Measurements from ENCODE around the gene KCNJ10. TPM values are rescaled to one million over a fixed set of nuclear protein-coding genes. Genes with fewer than 3 reads are reported as not detected.

Gene KCNJ10
- total RNA-seq, 1 donor from 2014 or later, result 0.27 TPM

- no peak overlapping the region for H3K27ac Mint-ChIP-seq (ENCODE audit: unreplicated experiment)
Measured at GRCh38 chr1:160104486-160104885, 34.5 kb upstream of the KCNJ10 start.

GRCh38 chr1:160103658-160104408 is 33.9 kb upstream of the KCNJ10 start:
- no peak overlapping the region for H3K9ac ChIP-seq (ENCODE audit: low read length)
- Mint-ChIP-seq H3K27ac (ENCODE audit: unreplicated experiment) (no peak overlapping the region), H3K4me1 (ENCODE audit: low read depth, unreplicated experiment) (peaks cover 29% of the 10 kb centered on the region), H3K27me3 (ENCODE audit: low read depth, unreplicated experiment) (peaks cover 4% of the 10 kb centered on the region), H3K36me3 (ENCODE audit: low read depth, unreplicated experiment) (no peaks in the 10 kb centered on the region), H3K9me3 (ENCODE audit: unreplicated experiment) (peaks cover 2% of the 10 kb centered on the region), H3K4me3 (ENCODE audit: unreplicated experiment) (no peak overlapping the region)
- no peak for DNase-seq (ENCODE audit: low read depth)
- no peak for TF ChIP-seq CTCF (IDR thresholded peaks at IDR 0.05; ENCODE audit: insufficient read depth, low read depth, low read length)
- no peak for TF ChIP-seq EZH2 (IDR thresholded peaks at IDR 0.05; ENCODE audit: insufficient read depth, low read length)
- H3K27ac ChIP-seq (ENCODE audit: low read depth, low read length), result no peak overlapping the region
- H3K79me2 ChIP-seq (ENCODE audit: insufficient read depth, low read length), result no peaks in the 10 kb centered on the region
- H4K20me1 ChIP-seq (ENCODE audit: insufficient read depth, low read length), result no peaks in the 10 kb centered on the region
- no peaks in the 10 kb centered on the region for H3K36me3 ChIP-seq (ENCODE audit: insufficient read depth, low read length)
- H3K27me3 ChIP-seq (ENCODE audit: insufficient read depth, low read length), result peaks cover 10% of the 10 kb centered on the region
- no peak for FAIRE-seq
- no peak overlapping the region for H3K4me3 ChIP-seq (ENCODE audit: insufficient read depth, low read depth, low read length)
- H3K9me3 ChIP-seq (ENCODE audit: insufficient read depth, low read depth, low read length), result no peaks in the 10 kb centered on the region
- no peak overlapping the region for H2AFZ ChIP-seq (ENCODE audit: low read depth, low read length)
- H3K4me1 ChIP-seq (ENCODE audit: insufficient read depth, low read length), result peaks cover 9% of the 10 kb centered on the region
- H3K4me2 ChIP-seq (ENCODE audit: low read length), result no peak overlapping the region

More at GRCh38 chr1:160104486-160104885, 34.5 kb upstream of the KCNJ10 start:
- Histone ChIP-seq H3K9me3 (ENCODE audit: insufficient read depth, low read depth, low read length) (no peaks in the 10 kb centered on the region), H3K27me3 (ENCODE audit: insufficient read depth, low read length) (peaks cover 10% of the 10 kb centered on the region), H3K4me3 (ENCODE audit: insufficient read depth, low read depth, low read length) (no peak overlapping the region), H2AFZ (ENCODE audit: low read depth, low read length) (no peak overlapping the region), H3K79me2 (ENCODE audit: insufficient read depth, low read length) (no peaks in the 10 kb centered on the region), H3K36me3 (ENCODE audit: insufficient read depth, low read length) (no peaks in the 10 kb centered on the region), H3K4me1 (ENCODE audit: insufficient read depth, low read length) (peaks cover 6% of the 10 kb centered on the region), H3K4me2 (ENCODE audit: low read length) (no peak overlapping the region), H4K20me1 (ENCODE audit: insufficient read depth, low read length) (no peaks in the 10 kb centered on the region), H3K27ac (ENCODE audit: low read depth, low read length) (no peak overlapping the region), H3K9ac (ENCODE audit: low read length) (no peak overlapping the region)
- peaks cover 32% of the 10 kb centered on the region for H3K4me1 Mint-ChIP-seq (ENCODE audit: low read depth, unreplicated experiment)
- TF ChIP-seq CTCF (IDR thresholded peaks at IDR 0.05; ENCODE audit: insufficient read depth, low read depth, low read length) (no peak), EZH2 (IDR thresholded peaks at IDR 0.05; ENCODE audit: insufficient read depth, low read length) (no peak)
- no peak overlapping the region for H3K4me3 Mint-ChIP-seq (ENCODE audit: unreplicated experiment)
- peaks cover 7% of the 10 kb centered on the region for H3K27me3 Mint-ChIP-seq (ENCODE audit: low read depth, unreplicated experiment)
- peaks cover 2% of the 10 kb centered on the region for H3K9me3 Mint-ChIP-seq (ENCODE audit: unreplicated experiment)
- DNase-seq (ENCODE audit: low read depth) (no peak), FAIRE-seq (no peak)
- no peaks in the 10 kb centered on the region for H3K36me3 Mint-ChIP-seq (ENCODE audit: low read depth, unreplicated experiment)

Measured in astrocyte (in vitro differentiated cells and primary cell).